GM04504 (cell line): ENCODE measurements around the gene TAS2R1.

Experiments
- DNase-seq: peaks from one replicate; pipeline ENCODE4 v3.0.0-alpha.2; 2012; ENCODE audit warnings: low read depth

The TAS2R1 gene

GRCh38 chr5:9588254-9588653, 41.9 kb downstream of the TAS2R1 start:
- no peak for DNase-seq

GRCh38 chr5:9587135-9587534, 43.0 kb downstream of the TAS2R1 start:
- DNase-seq, result no peak

- DNase-seq, result no peak
Measured at GRCh38 chr5:9582406-9582805, 47.7 kb downstream of the TAS2R1 start.
